ENCODE measurements around the gene ZBTB7C. TPM values are rescaled to one million over a fixed set of nuclear protein-coding genes. Genes with fewer than 3 reads are reported as not detected.

ZBTB7C gene
- polyA plus RNA-seq, 1 donor (not counting 4 experiments of a cell fraction or from before 2014, with no cell fraction given) = 0.58 TPM

GRCh38 chr18:48345596-48345995 lies 63.6 kb downstream of the ZBTB7C start:
- peak; percentile 68 for FAIRE-seq
- dilution Hi-C loops (cut with MboI; ENCODE audit: extremely low pct_ligation_motif_present, low sequenced_read_pairs) = no loop called here
- TF ChIP-seq EZH2 (IDR thresholded peaks at IDR 0.05; ENCODE audit: low read length) (no peak), CTCF (optimal IDR thresholded peaks at IDR 0.05 in 1 of 3, IDR thresholded peaks at IDR 0.05 in 1 of 3, conservative IDR thresholded peaks at IDR 0.05 in 1 of 3; ENCODE audit: extremely low read depth in 1 of 3, insufficient read depth in 2 of 3, low read length in 3 of 3) (peak; percentile 44 to 69 (median 68))

GRCh38 chr18:48342581-48342980 lies 66.6 kb downstream of the ZBTB7C start:
- Histone ChIP-seq H4K20me1 (ENCODE audit: control insufficient read depth, extremely low read depth, insufficient read depth, low read length) (no peaks in the 10 kb centered on the region), H3K9me1 (ENCODE audit: control insufficient read depth, extremely low read depth, insufficient read depth, low read length) (no peaks in the 10 kb centered on the region), H3K36me3 (ENCODE audit: control insufficient read depth in 2 of 2, extremely low read depth in 1 of 2, insufficient read depth in 2 of 2, low read length in 2 of 2) (no peaks in the 10 kb centered on the region), H3K4me2 (ENCODE audit: control insufficient read depth, extremely low read depth, insufficient read depth, low read depth, low read length) (no peak overlapping the region), H3K27me3 (ENCODE audit: control insufficient read depth, extremely low read depth, insufficient read depth, low read length) (no peaks in the 10 kb centered on the region), H3K4me3 (ENCODE audit: control insufficient read depth in 2 of 3, extremely low read depth in 1 of 3, insufficient read depth in 2 of 3, low read depth in 1 of 3, low read length in 3 of 3) (no peak overlapping the region), H3K9me3 (ENCODE audit: control insufficient read depth, low read depth, low read length) (no peaks in the 10 kb centered on the region), H3K79me2 (ENCODE audit: control insufficient read depth, insufficient read depth, low read length) (no peaks in the 10 kb centered on the region), H2AFZ (ENCODE audit: control insufficient read depth, low read length) (no peak overlapping the region), H3K27ac (ENCODE audit: control insufficient read depth, insufficient read depth, low read length) (no peak overlapping the region), H3K9ac (ENCODE audit: control insufficient read depth, extremely low read depth, insufficient read depth, low read length) (no peak overlapping the region), H3K4me1 (ENCODE audit: control insufficient read depth, extremely low read depth, insufficient read depth, low read length) (peaks cover 4% of the 10 kb centered on the region)
- TF ChIP-seq EZH2 (IDR thresholded peaks at IDR 0.05; ENCODE audit: low read length) = no peak
- no peak for TF ChIP-seq CTCF (optimal IDR thresholded peaks at IDR 0.05 in 1 of 3, IDR thresholded peaks at IDR 0.05 in 1 of 3, conservative IDR thresholded peaks at IDR 0.05 in 1 of 3; ENCODE audit: extremely low read depth in 1 of 3, insufficient read depth in 2 of 3, low read length in 3 of 3)
- DNase-seq (ENCODE audit: low read depth, low spot score) (no peak), FAIRE-seq (no peak)
- dilution Hi-C loops (cut with MboI; ENCODE audit: extremely low pct_ligation_motif_present, low sequenced_read_pairs) = no loop called here

More at GRCh38 chr18:48345596-48345995, 63.6 kb downstream of the ZBTB7C start:
- DNase-seq (ENCODE audit: low read depth, low spot score) = no peak
- no peak overlapping the region for H3K4me3 ChIP-seq (ENCODE audit: control insufficient read depth in 2 of 3, extremely low read depth in 1 of 3, insufficient read depth in 2 of 3, low read depth in 1 of 3, low read length in 3 of 3)
- no peaks in the 10 kb centered on the region for H3K36me3 ChIP-seq (ENCODE audit: control insufficient read depth in 2 of 2, extremely low read depth in 1 of 2, insufficient read depth in 2 of 2, low read length in 2 of 2)
- no peak overlapping the region for H3K9ac ChIP-seq (ENCODE audit: control insufficient read depth, extremely low read depth, insufficient read depth, low read length)
- H3K9me1 ChIP-seq (ENCODE audit: control insufficient read depth, extremely low read depth, insufficient read depth, low read length) = no peaks in the 10 kb centered on the region
- peaks cover 4% of the 10 kb centered on the region for H3K4me1 ChIP-seq (ENCODE audit: control insufficient read depth, extremely low read depth, insufficient read depth, low read length)
- no peak overlapping the region for H2AFZ ChIP-seq (ENCODE audit: control insufficient read depth, low read length)
- H3K27ac ChIP-seq (ENCODE audit: control insufficient read depth, insufficient read depth, low read length) = no peak overlapping the region
- no peak overlapping the region for H3K4me2 ChIP-seq (ENCODE audit: control insufficient read depth, extremely low read depth, insufficient read depth, low read depth, low read length)
- H4K20me1 ChIP-seq (ENCODE audit: control insufficient read depth, extremely low read depth, insufficient read depth, low read length) = no peaks in the 10 kb centered on the region
- no peaks in the 10 kb centered on the region for H3K79me2 ChIP-seq (ENCODE audit: control insufficient read depth, insufficient read depth, low read length)
- H3K9me3 ChIP-seq (ENCODE audit: control insufficient read depth, low read depth, low read length) = no peaks in the 10 kb centered on the region
- no peaks in the 10 kb centered on the region for H3K27me3 ChIP-seq (ENCODE audit: control insufficient read depth, extremely low read depth, insufficient read depth, low read length)
